Loucy (cell line): ENCODE measurements around the gene PPP4R2.

Experiments used
- EZH2phosphoT487 ChIP-seq: fragments of 200-600 bp; IDR thresholded peaks from 2 replicates; pipeline ENCODE4 v1.6.1; 2018; ENCODE audit warnings: antibody characterized with exemption, mild to moderate bottlenecking, moderate library complexity, borderline replicate concordance
- TF ChIP-seq, protein P1 (sequence below): fragments of 200-600 bp; sonication (generic); conservative IDR thresholded peaks from 2 replicates; pipeline ENCODE4 v1.5.1; 2014; ENCODE audit warnings: mild to moderate bottlenecking, antibody characterized with exemption, low read length

DNA sequence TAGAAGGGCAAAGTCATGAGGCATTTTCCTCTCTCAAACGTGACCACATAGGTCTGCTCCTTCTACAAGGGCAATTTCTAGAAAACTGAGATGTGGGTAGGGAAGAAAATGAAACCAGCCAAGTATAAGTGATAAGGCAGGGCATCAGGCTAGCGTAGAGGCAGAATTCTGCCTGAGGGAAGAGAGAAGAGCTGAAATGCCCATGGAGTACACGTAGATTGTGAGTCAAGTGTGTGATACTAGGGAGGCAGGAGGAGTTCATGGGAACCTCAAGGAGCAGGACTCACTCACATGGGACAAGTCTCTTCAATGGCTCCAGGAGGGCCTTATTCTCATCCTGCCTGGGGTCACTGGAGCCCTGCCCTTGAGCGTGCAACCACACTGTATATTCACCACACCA, 34.9 kb upstream of the PPP4R2 start:
- TF ChIP-seq, protein P1, sequence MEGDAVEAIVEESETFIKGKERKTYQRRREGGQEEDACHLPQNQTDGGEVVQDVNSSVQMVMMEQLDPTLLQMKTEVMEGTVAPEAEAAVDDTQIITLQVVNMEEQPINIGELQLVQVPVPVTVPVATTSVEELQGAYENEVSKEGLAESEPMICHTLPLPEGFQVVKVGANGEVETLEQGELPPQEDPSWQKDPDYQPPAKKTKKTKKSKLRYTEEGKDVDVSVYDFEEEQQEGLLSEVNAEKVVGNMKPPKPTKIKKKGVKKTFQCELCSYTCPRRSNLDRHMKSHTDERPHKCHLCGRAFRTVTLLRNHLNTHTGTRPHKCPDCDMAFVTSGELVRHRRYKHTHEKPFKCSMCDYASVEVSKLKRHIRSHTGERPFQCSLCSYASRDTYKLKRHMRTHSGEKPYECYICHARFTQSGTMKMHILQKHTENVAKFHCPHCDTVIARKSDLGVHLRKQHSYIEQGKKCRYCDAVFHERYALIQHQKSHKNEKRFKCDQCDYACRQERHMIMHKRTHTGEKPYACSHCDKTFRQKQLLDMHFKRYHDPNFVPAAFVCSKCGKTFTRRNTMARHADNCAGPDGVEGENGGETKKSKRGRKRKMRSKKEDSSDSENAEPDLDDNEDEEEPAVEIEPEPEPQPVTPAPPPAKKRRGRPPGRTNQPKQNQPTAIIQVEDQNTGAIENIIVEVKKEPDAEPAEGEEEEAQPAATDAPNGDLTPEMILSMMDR: no peak
- no peak for TF ChIP-seq EZH2phosphoT487
